Natural killer cell (primary cell): ENCODE results near the gene OXTR. TPM values are rescaled to one million over a fixed set of nuclear protein-coding genes. Genes with fewer than 3 reads are reported as not detected.

Source experiments
- ATAC-seq, 3 donors: fragments of 150-1000 bp in 2 of 3; fragments of 200-7000 bp in 1 of 3; cut with Tn5 transposase; 1 replicate in 1 of 3; 2 replicates in 2 of 3; pipeline ENCODE4 v1.10.0; 2021; ENCODE audit warnings: mild to moderate bottlenecking in 2 of 3, moderate library complexity in 2 of 3
- DNase-seq, 2 donors: peaks; one replicate each; pipeline versions ENCODE4 v3.0.0 to v3.0.0-alpha.2; 2013 to 2021; ENCODE audit warnings: mixed read lengths in 1 of 2
- H3K27ac ChIP-seq: one replicate; pipeline ENCODE4 v1.5.1; 2013; ENCODE audit warnings: mild to moderate bottlenecking, low read length
- H3K27me3 ChIP-seq: one replicate; pipeline ENCODE4 v1.6.1; 2013; ENCODE audit warnings: low read length; ENCODE audit not compliant: control insufficient read depth, insufficient read depth
- H3K36me3 ChIP-seq: one replicate; pipeline ENCODE4 v1.6.1; 2013; ENCODE audit warnings: low read length; ENCODE audit not compliant: control insufficient read depth, insufficient read depth
- H3K4me1 ChIP-seq: one replicate; pipeline ENCODE4 v1.6.1; 2013; ENCODE audit warnings: low read length; ENCODE audit not compliant: control insufficient read depth, insufficient read depth
- H3K4me3 ChIP-seq: one replicate; pipeline ENCODE4 v1.5.1; 2013; ENCODE audit warnings: low read length
- H3K9me3 ChIP-seq: one replicate; pipeline ENCODE4 v1.6.1; 2013; ENCODE audit warnings: low read length; ENCODE audit not compliant: control insufficient read depth, insufficient read depth
- H3K27ac Mint-ChIP-seq, 2 donors: one replicate each; pipeline ENCODE4 v1.8.0; 2022; ENCODE audit warnings: mild to moderate bottlenecking in 2 of 2, mixed read lengths in 2 of 2, moderate library complexity in 1 of 2
- H3K27me3 Mint-ChIP-seq, 2 donors: one replicate each; pipeline ENCODE4 v1.8.0; 2022; ENCODE audit warnings: low read depth in 2 of 2, mixed read lengths in 2 of 2
- H3K36me3 Mint-ChIP-seq: one replicate; pipeline ENCODE4 v1.8.0; 2022; ENCODE audit warnings: mixed read lengths
- H3K4me1 Mint-ChIP-seq, 2 donors: one replicate each; pipeline ENCODE4 v1.8.0; 2022; ENCODE audit warnings: mixed read lengths in 2 of 2
- H3K4me3 Mint-ChIP-seq: one replicate; pipeline ENCODE4 v1.8.0; 2022; ENCODE audit warnings: mild to moderate bottlenecking, moderate library complexity, mixed read lengths
- H3K9me3 Mint-ChIP-seq, 2 donors: one replicate each; pipeline ENCODE4 v1.8.0; 2022; ENCODE audit warnings: mixed read lengths in 2 of 2
- WGBS: methylation state at CpG from one replicate; pipeline ENCODE4 v1.1.7; 2013; ENCODE audit warnings: missing lambda C conversion rate; ENCODE audit not compliant: insufficient coverage; 5-methylcytosine and 5-hydroxymethylcytosine counted together
- intact Hi-C: fragments of 100-400 bp; cut with micrococcal nuclease; formaldehyde crosslinking; loops from one replicate; pipeline ENCODE4 v1.14.2; 2022
- total RNA-seq, 4 donors: library from RNA; stranded (reverse); fragments of 120-200 nt in 1 of 4; gene quantifications; one replicate each; pipeline versions ENCODE4 v1.2.3 to v1.2.4, GENCODE V29; 2013 to 2022
- TF ChIP-seq, protein P1 (sequence below): fragments of 200-600 bp; IDR thresholded peaks from one replicate; pipeline ENCODE4 v1.8.0; 2022; ENCODE audit warnings: antibody characterized with exemption

The OXTR gene
- total RNA-seq, 3 donors from 2014 or later (not counting 1 experiment from before 2014, with no cell fraction given): 0.14 to 0.33 (median 0.16) TPM

- intact Hi-C loops: no loop called here
- peaks cover 0 to 3% of the 10 kb centered on the region in 2 donors for H3K27me3 Mint-ChIP-seq
- no peaks in the 10 kb centered on the region for H3K27me3 ChIP-seq
- no peaks in the 10 kb centered on the region for H3K9me3 Mint-ChIP-seq
- ATAC-seq (no peak), DNase-seq (no peak)
- no peak overlapping the region for H3K4me3 ChIP-seq
- 88% methylated on average over 7 of the region's 7 CpGs for WGBS
- H3K9me3 ChIP-seq: no peaks in the 10 kb centered on the region
- no peak overlapping the region for H3K27ac ChIP-seq
- H3K4me1 ChIP-seq: no peaks in the 10 kb centered on the region
- no peaks in the 10 kb centered on the region for H3K36me3 Mint-ChIP-seq
- TF ChIP-seq, protein P1, sequence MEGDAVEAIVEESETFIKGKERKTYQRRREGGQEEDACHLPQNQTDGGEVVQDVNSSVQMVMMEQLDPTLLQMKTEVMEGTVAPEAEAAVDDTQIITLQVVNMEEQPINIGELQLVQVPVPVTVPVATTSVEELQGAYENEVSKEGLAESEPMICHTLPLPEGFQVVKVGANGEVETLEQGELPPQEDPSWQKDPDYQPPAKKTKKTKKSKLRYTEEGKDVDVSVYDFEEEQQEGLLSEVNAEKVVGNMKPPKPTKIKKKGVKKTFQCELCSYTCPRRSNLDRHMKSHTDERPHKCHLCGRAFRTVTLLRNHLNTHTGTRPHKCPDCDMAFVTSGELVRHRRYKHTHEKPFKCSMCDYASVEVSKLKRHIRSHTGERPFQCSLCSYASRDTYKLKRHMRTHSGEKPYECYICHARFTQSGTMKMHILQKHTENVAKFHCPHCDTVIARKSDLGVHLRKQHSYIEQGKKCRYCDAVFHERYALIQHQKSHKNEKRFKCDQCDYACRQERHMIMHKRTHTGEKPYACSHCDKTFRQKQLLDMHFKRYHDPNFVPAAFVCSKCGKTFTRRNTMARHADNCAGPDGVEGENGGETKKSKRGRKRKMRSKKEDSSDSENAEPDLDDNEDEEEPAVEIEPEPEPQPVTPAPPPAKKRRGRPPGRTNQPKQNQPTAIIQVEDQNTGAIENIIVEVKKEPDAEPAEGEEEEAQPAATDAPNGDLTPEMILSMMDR: no peak
- H3K4me1 Mint-ChIP-seq: no peaks in the 10 kb centered on the region
- no peak overlapping the region for H3K27ac Mint-ChIP-seq
- H3K36me3 ChIP-seq: no peaks in the 10 kb centered on the region
- no peak overlapping the region for H3K4me3 Mint-ChIP-seq
These were observed 10.2 kb downstream of the OXTR start for GRCh38 chr3:8759038-8759707.

DNA sequence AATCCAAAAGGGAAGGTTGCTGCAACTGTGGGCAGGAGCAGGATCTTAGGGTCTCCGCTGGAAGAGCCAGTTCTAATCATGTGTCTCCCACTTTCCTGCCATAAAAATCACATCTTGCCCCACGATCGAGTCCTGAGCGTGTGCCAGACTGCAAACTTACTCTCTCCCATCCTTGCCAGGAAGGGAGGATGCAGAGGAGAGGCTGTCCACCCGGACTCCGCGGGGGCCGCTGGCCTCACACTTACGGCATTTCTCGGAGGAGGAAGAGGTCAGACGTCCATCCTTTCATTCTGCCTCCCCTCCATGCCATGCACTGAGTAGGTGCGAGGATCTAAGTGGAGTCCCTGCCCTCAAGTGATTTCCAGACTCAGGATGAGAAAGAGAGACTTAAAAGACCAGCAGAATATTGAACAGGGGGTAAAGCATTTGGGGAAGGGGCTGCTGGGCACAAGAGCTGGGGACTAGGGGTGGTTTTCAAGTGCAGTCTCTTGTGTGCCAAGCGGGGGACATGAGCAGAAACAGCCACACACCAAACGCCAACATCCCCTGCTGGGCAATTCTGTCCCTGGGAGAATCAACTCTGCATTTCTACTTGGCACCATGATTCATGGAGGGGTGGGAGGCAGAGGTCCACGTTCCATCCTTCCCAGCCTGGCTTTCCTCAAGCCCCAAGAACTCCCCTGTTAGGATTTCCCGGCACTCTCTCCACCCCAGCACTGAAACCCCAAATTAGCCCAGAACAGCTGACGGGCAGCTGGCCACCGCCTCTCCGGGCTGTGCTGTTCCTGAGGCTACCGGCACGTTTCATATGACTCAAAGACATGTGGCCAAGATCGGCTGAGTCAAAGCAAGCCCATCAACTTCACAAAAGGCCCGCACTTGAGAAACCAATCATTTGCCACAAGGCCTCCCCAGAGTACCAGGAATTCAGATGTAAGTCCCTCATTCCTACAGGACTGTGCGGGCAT is 11.6 kb downstream of the OXTR start:
- DNase-seq (no peak), ATAC-seq (no peak)
- Mint-ChIP-seq H3K4me3 (no peak overlapping the region), H3K4me1 (no peaks in the 10 kb centered on the region), H3K27ac (no peak overlapping the region), H3K9me3 (no peaks in the 10 kb centered on the region), H3K36me3 (no peaks in the 10 kb centered on the region), H3K27me3 (peaks cover 0 to 3% of the 10 kb centered on the region in 2 donors)
- Histone ChIP-seq H3K36me3 (no peaks in the 10 kb centered on the region), H3K4me3 (no peak overlapping the region), H3K27ac (no peak overlapping the region), H3K4me1 (no peaks in the 10 kb centered on the region), H3K9me3 (no peaks in the 10 kb centered on the region), H3K27me3 (no peaks in the 10 kb centered on the region)
- TF ChIP-seq, protein P1: no peak
- intact Hi-C loops: no loop called here
- 88% methylated on average over 23 of the region's 24 CpGs for WGBS

DNA sequence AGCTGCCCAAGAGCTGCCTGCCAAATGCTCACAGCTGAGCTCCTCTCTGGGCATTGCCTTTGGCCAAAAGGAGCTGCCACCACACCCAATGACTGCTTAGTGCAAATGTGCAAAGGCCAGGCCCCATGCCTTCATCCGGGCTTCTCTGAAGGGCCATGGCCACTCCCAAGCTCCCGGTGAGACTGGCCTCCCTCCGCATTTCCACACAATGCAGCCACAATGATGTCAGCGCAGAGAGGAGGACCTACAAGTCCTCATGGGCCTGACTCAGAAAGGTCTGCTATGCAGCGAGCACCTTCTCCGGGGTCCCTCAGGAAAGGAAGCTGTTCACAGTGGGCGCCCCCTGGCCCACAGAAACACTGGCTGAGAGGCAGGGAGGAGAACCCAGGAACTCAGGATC is 12.7 kb downstream of the OXTR start:
- Histone ChIP-seq H3K4me3 (no peak overlapping the region), H3K27ac (no peak overlapping the region), H3K9me3 (no peaks in the 10 kb centered on the region), H3K36me3 (no peaks in the 10 kb centered on the region), H3K27me3 (no peaks in the 10 kb centered on the region), H3K4me1 (no peaks in the 10 kb centered on the region)
- Mint-ChIP-seq H3K4me1 (no peaks in the 10 kb centered on the region), H3K9me3 (no peaks in the 10 kb centered on the region), H3K27me3 (peaks cover 0 to 3% of the 10 kb centered on the region in 2 donors), H3K36me3 (no peaks in the 10 kb centered on the region), H3K4me3 (no peak overlapping the region), H3K27ac (no peak overlapping the region)
- intact Hi-C loops: no loop called here
- DNase-seq (no peak), ATAC-seq (no peak)
- 87% methylated on average over 7 of the region's 7 CpGs for WGBS
- TF ChIP-seq, protein P1: no peak
